Medulla oblongata (tissue), 1 donor: ENCODE measurements around the gene FOXF1.

Source experiments
- DNase-seq: peaks from one replicate; pipeline ENCODE4 v3.0.0-alpha.2; 2015; ENCODE audit errors: extremely low spot score

FOXF1 gene

GRCh38 chr16:86516623-86517003 is 6.3 kb downstream of the FOXF1 start:
- DNase-seq: no peak

- DNase-seq: no peak
These were observed 6.7 kb downstream of the FOXF1 start for GRCh38 chr16:86517033-86517432.

- DNase-seq: peak; percentile 70
These were observed 7.4 kb downstream of the FOXF1 start for GRCh38 chr16:86517652-86518258.

- no peak for DNase-seq
These were observed 8.8 kb downstream of the FOXF1 start for GRCh38 chr16:86519007-86519648.

GRCh38 chr16:86519649-86520316 is 9.5 kb downstream of the FOXF1 start:
- DNase-seq: peak; percentile 71

- DNase-seq: no peak
These were observed 10.2 kb downstream of the FOXF1 start for GRCh38 chr16:86520317-86521210.

- DNase-seq: no peak
These were observed 11.2 kb downstream of the FOXF1 start for GRCh38 chr16:86521236-86522197.

- no peak for DNase-seq
These were observed 12.3 kb downstream of the FOXF1 start for GRCh38 chr16:86522634-86523033.

- DNase-seq: no peak
These were observed 12.9 kb downstream of the FOXF1 start for GRCh38 chr16:86523166-86523740.

- no peak for DNase-seq
These were observed 13.7 kb downstream of the FOXF1 start for GRCh38 chr16:86524029-86524428.

- no peak for DNase-seq
These were observed 15.4 kb downstream of the FOXF1 start for GRCh38 chr16:86525696-86526095.

- no peak for DNase-seq
These were observed 17.0 kb downstream of the FOXF1 start for GRCh38 chr16:86527366-86527765.

GRCh38 chr16:86528061-86528929 is 18.0 kb downstream of the FOXF1 start:
- no peak for DNase-seq

- DNase-seq: no peak
These were observed 18.8 kb downstream of the FOXF1 start for GRCh38 chr16:86529160-86529559.

GRCh38 chr16:86530251-86531190 is 20.2 kb downstream of the FOXF1 start:
- DNase-seq: peak; percentile 58

- DNase-seq: peak; percentile 97
These were observed 20.8 kb downstream of the FOXF1 start for GRCh38 chr16:86531191-86531545.

GRCh38 chr16:86531641-86532525 is 21.6 kb downstream of the FOXF1 start:
- DNase-seq: no peak

- DNase-seq: no peak
These were observed 22.1 kb downstream of the FOXF1 start for GRCh38 chr16:86532526-86532815.
